ENCODE results near the gene NCF2.
"Not testable (repeated sequence)": the region's sequence is repeated elsewhere in the genome, so short reads cannot be mapped to it uniquely, and the experiment has no call there.

NCF2 gene, protein sequence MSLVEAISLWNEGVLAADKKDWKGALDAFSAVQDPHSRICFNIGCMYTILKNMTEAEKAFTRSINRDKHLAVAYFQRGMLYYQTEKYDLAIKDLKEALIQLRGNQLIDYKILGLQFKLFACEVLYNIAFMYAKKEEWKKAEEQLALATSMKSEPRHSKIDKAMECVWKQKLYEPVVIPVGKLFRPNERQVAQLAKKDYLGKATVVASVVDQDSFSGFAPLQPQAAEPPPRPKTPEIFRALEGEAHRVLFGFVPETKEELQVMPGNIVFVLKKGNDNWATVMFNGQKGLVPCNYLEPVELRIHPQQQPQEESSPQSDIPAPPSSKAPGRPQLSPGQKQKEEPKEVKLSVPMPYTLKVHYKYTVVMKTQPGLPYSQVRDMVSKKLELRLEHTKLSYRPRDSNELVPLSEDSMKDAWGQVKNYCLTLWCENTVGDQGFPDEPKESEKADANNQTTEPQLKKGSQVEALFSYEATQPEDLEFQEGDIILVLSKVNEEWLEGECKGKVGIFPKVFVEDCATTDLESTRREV

DNA sequence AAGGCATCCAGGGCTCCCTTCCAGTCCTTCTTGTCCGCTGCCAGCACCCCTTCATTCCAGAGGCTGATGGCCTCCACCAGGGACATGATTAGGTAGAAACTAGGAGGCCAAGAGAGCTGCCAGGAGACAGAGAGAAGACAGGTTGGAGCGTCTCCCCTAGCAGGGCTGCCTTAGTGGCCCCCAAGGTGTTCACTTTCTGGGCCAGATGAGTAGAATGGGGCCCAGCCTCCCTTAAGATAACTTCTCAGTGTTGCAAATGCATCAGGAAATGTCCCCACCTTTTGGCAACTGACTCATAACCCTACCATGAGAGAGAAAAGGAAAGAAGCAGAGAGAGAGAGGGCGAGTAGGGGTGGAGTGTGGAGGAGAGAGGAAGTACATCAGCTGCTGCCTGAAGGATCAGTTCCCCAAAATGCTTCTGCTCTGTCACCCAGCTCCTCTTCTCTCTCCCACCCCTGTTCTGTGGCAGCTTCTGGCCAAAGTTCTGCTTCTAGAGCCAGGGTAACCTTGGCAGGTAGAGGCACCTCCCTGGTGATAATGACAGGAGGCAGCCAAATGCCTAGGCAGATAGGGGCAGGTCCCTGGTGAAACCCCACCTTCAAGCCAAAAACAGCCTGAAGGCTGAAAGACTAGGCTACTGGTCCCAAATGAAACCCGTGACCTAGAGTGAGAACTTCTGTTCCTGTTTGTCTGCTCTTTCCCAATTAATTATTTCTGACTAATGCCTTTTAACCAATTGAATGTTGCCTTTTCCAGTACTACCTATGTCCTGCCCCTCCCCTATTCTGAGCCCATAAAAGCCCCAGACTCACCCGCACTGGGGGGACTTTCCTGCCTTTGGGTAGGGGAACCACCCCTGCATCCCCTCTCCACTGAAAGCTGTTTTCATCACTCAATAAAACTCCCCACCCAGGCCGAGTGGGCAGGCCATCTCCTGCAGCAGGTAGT, at the start of gene NCF2:
TSS of gene NCF2 (minus strand) at position 216 of the 948 bp plus-strand sequence. CDS start at position 86, 130 bp downstream.
- DNase-seq, result no peak

DNA sequence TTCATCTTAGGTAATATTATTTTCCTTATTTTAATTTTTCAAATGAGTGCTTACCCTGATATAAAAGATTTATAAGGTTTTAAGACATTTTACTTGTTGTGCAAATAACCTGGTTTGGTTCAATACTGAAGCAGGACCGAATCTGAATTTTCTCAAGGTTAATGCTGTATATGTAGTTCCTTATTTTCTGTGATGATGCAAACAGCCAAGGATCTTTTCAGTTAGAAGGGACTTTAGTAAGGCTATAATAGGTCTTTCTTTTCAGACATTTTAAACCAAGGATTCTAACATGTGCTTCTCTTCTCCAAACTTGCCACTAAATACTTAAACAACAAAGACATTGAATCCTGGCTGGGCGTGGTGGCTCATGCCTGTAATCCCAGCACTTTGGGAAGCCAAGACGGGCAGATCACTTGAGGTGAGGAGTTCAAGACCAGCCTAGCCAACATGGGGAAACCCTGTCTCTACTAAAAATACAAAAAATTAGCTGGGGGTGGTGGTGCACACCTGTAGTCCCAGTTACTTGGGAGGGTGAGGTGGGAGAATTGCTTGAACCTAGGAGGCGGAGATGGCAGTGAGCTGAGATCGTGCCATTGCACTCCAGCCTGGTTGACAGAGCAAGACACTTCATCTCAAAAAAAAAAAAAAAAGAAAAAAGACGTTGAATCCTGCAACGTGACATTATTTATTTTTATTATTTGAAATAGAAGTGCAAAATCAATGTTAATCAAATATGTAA, 48.6 kb upstream of the NCF2 start:
- no peak for DNase-seq

DNA sequence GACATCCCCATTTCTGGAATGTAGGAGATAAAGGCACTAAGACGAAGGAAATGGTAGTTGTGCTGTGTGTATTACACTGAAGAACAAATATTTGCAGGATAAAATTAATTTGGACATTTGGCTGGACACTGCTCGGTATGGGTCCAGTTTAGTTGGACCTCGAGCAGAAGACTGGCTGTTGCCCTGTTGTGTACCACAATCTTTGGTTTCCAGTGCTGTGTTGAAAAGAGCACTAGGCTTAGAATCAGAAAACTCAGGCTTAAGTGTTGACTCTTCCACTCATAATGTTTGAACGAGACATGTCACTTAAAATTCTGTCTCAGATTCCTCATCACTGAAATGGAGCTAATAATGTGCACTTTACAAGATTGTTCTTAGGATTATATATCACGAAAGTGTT, 46.5 kb upstream of the NCF2 start:
- DNase-seq, result peak; percentile 14

DNA sequence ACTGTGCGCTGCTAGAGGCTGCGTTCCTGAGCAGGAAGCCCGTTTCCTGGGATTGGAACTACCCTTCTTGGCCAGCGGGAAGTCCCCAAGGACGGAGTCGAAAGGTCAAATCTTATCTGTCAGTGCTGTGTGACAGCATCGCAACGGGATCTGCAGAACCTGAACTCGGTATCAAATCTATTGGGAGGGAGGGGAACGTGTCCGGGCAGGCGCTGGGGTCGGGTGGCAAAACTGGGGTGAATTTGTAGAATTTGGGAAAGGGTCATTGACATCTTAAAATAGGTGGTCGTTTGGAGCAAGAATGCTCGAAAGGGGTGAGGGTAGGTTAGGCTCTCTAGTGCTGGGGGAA, 46.0 kb upstream of the NCF2 start:
- no peak for DNase-seq

DNA sequence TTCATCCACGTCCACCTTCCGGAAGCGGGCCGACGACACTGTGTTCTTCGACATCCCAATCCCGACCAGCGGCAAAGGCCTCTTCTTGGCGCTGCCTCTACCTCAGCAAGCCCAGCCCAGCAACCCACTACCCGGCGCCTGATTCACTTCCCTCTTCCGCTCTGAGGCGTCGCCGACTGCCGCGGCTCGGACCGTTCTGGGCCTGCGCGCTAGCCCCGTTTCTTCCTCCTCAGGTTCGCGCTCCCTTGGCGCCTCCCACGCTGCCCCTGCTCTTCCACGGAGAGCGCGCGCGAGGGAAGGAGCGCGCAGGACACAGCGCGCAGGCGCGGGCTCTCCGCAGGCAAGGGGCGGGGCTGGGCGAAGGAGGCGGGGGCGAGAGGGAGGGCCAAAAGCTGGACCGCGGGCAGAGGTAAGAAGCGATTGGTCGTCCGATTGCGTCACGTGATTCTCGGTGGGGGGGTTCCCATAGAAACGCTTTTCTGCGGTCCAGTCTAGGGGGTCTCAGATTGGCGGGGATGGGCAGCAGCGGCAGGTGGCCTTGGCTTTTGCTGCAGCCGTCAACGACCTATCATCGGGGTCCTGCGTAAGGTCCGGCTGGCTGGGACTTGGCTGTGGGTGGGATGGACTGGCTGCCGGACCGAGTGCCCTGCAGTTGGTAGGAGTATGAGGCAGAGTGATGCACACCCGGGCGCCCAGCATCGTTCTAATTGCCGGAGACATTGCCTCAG, 45.5 kb upstream of the NCF2 start, which contains the start of gene ARPC5:
TSS of gene ARPC5 (minus strand) at position 178 of the 728 bp plus-strand sequence. CDS start at position 54, 124 bp downstream.
- DNase-seq, result peak; percentile 97

DNA sequence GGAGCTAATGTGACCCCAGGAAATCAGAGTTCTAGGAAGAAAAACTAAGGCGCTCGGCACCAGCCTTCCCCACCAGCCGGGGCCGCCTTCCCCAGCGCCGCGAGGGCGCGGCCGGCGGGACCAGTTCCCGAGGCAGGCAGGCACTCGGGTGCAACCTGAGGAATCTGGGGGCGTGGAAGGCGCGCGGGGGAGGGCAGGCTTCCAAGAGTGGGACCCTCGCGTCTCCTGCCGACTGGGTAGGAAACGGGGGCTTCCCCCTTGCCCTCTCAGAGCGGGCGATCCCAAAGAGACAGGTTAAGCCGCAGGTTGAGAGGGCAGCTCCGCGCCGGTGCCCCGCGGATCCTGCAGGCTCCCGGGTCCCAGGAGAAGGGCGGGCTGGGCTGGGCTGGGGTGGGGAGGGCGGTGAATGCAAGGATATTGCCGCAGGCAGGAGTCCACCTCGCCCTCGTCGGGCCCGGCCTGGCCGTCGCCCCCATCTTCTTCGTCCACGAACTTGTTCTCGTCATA, 44.9 kb upstream of the NCF2 start:
- peak; percentile 38 for DNase-seq

DNA sequence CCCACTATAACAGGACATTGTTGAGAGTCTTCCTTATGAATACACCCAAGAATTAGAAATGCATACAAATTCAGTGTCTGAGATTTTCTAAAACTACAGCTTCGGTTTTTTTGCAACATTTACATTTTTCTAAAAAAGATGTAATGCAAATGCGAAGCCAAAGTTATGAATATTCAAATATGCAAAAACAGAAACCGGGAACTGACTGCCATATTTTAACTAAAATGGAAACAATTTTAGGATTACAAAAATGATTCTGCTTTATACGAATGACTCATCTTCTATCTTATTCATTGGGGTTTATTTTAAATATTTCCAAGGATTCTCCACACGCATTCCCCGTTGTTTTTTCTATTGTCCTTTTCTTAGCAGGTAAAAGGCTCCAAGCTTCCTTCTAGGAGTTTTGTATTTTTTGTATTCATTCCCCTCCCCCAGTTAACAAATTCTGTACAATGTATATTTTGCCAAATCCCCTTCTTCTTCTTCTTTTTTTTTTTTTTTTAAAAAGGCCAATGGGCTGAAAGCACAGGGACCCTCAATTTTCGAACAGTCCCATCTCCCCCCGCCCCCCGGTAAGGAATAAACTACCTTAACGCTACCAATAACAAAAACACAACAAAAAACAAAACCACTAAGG, 44.3 kb upstream of the NCF2 start:
- no peak for DNase-seq

DNA sequence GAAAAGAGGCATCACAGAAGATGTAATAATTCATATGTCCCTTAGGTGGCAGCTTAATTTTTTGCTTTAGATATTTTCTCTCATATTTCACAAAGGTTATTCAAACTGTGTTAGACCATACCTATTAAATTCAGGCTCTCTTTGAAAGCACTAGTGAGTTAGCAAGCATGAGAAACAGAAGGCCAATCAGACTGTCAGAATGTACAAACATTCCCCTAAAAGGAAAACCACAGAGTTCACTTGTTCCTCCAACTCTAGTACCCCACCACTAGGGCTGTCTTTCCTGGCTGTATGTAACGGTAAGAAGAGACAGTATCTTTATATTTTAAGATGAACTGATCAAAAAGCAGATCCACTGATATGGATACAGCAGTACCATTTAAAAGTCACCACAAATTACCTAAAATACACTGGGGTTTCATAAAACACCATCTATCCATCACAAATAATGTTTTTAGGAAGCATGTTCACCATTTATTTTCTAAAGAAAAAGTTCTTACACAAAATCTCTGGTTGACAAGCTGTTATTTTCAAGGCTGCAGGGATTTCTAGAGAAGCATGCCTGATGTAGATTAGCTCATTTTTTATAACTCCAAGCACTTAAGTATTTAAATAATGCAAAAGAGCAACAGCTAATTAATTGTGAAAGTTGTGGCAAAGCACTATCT, 43.6 kb upstream of the NCF2 start:
- DNase-seq, result no peak

DNA sequence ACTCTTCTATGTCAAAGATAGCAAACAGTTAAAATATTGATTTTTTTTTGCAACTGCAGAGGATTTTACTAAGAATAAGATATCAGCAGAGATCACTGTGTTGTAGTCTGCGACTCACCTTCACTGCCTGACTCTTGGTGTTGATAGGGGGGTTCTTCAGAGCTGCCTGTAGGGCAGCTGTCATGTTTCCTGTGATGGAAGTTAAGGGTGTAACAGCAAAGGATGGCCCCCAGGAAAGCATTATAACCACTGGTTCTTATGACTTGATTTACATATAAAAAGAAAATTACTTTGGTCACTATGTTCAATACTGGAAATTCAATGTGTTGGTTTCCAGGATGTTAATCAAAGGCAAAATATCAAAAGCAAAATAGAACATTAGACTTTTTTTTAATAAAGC, 42.7 kb upstream of the NCF2 start:
- no peak for DNase-seq

DNA sequence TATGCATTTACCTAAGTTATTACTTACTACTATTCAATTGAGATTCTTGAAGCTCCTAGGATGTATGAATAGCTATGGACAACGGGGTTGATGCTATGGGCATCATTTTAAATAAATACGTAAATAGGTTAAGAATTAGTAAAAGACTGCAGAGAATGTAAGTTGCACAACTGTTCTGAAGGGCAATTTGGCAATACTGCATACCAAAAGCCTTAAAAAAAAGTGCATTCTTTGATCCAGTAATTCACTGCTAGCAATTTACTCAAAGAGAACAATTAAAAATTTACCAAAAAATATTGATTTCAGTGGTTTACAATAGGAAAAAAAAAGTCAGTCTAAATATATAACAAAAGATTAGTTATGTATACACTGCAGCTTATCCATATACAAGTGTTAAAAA, 41.9 kb upstream of the NCF2 start:
- DNase-seq, result no peak

DNA sequence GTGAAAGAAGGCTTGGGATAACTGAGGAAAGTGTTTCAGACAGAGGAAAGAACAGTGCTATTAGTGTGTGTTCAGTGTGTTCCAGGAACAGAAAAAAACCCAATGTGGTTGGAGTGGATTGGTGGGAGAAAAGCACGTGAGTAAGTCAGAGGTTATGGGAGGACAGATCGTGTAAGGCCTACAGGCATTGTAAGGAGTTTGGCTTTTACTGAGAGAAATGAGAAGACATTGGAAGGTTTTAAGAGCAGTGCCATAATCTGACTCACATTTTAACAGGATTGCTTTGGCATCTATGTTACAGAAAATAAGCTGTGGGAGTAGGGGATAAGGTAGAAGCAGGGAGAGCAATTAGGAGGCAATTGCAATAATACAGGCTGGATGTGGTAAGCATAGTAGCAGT, 40.5 kb upstream of the NCF2 start:
- no peak for DNase-seq

DNA sequence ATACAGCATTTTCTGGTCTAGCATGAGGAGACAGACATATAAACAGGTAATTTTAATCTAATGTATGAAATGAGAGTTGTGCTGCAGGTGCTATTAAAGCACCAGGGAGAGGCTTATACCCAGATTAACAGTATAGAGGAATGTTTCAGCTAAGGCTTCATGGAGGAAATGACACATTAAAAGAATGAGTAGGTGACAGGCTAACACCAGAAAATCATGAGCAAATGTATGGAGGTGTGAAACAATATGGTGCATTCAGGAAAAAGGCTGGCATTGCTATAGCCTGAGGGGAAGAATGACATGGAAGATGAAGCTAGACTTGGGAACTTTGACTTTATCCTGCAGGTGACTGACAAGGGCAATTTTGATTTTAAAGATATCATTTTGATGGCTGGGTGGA, 38.3 kb upstream of the NCF2 start:
- DNase-seq, result no peak

DNA sequence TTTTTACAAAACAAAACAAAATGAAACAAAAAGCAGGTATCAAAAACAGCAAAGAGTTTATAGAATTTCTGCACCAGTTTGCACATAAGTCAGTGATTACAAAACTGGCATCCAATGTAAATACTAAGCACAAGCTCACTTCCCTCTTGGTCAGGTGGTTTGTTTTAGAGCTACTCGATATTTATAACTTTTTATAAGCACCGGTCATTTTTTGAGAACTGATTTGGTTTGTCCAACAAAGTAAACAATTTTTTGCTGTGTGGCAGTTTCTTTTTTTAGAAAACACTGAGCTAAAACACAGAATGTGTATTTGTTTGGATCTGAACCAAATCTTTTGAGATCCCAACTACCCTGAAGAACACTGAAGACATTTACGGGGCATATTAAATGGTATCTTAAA, 36.0 kb upstream of the NCF2 start:
- not testable (repeated sequence) for DNase-seq

DNA sequence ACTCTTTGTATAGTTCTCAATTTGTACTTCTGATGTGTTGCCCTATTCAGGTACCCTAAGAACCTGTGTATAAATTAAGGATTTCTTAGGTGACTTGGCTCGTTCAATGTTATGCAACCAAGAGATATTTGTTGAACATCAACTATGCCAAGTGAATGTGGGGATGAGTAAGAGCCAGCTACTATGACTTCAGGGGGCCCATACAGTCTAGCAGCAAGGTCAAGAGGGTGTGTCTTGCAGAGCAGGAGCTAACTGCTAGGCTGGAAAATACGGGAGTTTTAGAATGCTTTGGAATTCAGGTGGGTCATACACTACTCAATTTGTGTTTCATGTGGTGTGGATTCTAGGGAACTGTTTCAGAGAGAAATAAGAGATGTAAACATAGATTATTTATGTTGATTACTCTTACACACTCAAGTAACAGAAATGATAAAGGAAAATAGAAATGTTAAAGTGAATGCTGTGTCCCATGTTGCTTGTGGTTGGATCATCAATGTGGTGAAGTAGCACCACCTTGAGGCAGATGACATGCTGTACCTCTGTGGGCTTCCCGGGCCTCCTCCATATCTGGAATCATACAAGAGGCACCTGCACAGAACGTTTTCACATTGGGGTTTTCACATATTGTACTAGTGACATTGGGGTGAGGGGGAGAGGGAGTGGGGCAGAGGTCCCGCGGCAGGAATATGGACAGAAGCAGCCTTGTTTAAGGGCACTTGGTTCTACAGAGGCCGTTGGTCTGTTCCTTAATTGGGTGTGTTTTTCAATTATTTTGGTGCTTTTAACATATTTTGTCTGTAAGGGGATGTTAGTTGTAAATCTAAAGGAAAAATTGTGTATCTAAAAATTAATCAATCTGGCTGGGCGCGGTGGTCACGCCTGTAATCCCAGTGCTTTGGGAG, 32.9 kb upstream of the NCF2 start:
- DNase-seq, result peak; percentile 30

DNA sequence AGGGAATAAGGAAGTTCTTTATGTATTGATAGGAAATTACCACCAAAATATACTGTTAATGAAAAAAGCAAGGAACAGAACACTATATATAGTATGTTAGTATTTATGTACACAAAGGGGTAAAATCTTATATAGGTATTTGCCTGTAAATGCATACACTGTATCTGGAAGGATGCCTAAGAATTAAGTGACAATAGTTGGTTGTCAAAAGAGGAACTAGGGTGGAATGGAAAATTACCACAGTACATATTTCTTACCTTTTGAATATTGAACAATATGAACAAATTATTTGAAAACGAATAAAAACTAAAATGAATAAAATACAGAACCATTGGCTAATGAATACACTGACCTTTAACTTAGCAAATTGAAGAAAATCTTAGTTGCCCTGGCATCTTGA, 31.8 kb upstream of the NCF2 start:
- no peak for DNase-seq

DNA sequence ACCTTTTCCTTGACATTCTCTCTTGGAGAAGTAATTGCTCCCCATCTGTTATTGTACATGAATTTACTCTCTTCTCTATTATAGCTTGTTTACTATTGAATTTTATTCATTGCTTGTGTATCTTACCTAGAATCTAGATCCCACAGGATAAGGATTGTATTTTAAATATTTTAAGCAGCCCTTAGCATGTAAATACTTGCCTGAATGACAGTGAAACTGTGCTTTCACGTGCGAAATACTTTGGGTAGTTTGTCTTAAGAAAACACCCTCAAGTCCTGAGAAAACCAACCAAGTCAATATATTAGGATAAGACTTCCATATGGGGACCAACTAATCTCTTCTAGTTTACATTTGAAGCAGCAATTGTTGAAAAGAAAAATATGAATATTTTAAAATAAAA, 30.1 kb upstream of the NCF2 start:
- DNase-seq, result no peak

DNA sequence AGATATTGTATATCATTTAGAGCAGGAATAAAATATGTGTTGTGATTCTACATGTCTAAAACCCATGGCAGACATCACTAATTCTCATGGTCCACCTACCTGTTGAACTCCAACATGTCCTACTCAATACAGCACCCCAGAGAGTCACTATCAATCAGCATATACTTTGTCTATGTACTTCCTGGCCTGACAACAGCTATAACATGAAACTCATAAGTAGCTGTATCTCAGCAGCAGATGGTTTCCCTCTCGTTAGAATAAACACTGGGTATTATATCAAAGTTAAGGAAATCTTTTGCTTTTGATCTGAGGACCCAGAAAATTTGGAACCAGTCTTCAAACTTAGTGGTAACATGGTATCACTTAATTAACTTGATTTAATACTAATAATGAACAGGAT, 29.5 kb upstream of the NCF2 start:
- DNase-seq, result no peak

DNA sequence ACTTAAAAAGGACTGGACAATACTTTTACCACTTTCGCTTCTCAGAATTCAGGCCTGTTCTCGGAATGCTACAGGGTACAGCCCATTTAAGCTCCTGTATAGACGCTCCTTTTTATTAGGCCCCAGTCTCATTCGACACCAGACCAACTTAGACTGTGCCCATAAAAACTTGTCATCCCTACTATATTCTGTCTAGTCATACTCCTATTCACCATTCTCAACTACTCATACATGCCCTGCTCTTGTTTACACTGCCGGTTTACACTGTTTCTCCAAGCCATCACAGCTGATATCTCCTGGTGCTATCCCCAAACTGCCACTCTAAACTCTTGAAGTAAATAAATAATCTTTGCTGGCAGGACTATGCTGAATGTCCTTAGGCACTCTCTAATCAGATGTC, 27.9 kb upstream of the NCF2 start:
- DNase-seq, result not testable (repeated sequence)

DNA sequence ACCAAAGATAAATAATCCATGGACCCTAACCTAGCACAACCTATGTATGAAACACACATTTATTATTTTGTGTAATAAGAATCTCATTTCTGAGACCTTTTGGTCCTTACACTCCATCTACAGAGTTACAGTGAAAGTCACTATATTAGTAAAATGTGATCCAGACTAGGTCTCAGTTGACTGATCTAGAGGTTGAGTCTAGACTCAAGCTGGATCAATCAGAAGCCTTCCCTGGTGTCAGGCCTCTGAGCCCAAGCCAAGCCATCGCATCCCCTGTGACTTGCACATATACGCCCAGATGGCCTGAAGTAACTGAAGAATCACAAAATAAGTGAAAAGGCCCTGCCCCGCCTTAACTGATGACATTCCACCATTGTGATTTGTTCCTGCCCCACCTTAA, 22.7 kb upstream of the NCF2 start:
- not testable (repeated sequence) for DNase-seq

DNA sequence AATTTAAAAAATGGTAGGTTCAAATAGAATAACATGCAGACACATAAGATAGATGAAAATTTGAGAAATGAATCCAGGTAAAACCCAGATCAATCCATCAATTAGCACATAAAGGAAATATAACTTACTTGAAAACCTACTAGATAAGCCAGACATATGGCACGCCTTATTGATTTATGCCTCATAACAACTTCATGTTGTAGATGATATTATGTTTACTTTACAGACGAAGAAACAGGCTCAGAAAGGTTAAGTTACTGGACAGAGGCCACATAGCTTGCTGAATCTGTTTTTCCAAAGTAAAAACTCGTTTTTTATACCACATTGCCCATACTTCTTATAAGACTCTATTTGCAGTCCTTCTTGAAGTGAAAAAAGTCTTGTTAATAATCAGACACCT, 22.1 kb upstream of the NCF2 start:
- DNase-seq, result no peak

Measured in NCI-H345 (cell line).